Measurements from ENCODE around the gene ORAI2.
"Not testable (repeated sequence)": the region's sequence is repeated elsewhere in the genome, so short reads cannot be mapped to it uniquely, and the experiment has no call there.

ORAI2 gene

DNA sequence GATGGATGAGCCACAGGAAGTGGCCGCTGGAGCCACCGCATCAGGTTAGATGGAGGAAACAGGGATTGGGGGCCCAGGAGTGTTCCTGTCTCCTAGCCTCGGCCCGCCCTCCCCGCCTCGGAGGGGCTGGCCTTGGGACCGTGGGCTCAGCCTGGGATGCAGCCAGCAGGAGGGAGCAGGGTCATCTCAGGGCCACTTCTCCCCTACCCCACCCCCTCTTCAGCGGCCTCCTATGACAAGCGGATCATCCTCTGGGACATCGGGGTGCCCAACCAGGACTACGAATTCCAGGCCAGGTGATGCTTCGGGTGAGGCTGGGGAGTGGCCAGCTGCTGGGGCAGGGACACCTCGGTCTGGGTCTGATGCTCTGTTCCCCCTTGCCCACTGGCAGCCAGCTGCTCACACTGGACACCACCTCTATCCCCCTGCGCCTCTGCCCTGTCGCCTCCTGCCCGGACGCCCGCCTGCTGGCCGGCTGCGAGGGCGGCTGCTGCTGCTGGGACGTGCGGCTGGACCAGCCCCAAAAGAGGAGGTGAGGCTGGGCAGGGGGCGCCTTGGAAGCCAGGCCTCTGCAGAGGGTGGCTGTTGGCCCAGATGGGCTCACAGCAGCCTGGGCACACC, 36.1 kb downstream of the ORAI2 start:
- no peak for DNase-seq (ENCODE audit: low read depth, low spot score)

DNA sequence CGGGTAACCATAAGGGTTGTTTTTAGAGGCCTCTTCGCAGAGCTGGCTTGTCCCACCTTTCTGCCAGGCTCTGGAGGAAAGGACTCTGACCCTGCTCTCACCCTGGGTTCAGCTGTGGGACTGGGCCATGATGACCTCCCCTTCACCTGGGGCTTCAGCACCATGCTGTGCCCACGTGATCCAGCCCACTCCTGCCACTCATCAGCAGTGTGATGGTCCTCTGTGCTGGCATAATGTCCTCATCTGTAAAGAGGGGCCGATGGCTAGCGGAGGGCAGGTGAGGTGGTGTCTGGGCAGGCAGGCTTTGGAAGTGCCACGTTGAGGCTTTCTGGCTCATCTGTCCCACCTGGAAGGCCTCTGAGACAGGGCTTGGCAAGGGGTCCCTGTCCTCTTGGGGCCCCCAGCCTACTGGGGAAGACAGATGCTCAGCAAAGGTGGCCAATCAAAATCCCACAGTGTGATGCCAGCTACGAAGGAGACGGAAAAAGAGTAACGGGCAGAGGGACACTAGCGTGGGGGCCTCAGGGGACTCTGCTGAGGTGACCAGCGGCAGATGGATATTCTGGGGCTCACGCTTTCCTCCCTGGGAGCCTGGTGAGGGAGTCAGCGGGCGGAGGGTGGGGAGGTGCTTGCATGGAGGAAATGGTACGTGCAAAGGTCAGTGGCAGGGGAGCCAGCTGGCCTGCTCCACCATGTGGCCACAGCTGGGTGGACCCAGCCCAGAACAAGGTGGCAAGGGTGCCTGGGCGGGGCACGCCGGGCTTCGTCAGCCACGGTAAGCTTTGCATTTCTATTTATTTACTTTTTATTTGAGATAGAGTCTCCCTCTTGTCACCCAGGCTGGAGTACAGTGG, 36.8 kb downstream of the ORAI2 start:
- DNase-seq (ENCODE audit: low read depth, low spot score), result no peak

DNA sequence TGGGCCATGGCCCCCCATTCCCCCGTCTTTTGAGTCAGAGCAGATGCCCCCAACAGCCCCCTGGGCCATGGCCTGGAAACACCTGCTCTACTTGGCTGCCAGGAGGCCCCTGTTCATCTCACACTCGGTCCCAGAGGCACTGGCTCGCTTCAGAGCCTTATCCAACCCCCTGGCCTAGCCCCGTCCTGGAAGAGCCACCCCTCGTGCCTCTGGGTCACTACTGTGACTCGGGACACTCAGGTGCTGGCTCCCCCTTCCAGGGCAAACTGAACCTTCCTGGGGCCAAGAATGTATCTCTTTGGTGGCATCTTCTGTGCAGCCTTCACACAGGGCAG, 38.4 kb downstream of the ORAI2 start:
- DNase-seq (ENCODE audit: low read depth, low spot score), result no peak

DNA sequence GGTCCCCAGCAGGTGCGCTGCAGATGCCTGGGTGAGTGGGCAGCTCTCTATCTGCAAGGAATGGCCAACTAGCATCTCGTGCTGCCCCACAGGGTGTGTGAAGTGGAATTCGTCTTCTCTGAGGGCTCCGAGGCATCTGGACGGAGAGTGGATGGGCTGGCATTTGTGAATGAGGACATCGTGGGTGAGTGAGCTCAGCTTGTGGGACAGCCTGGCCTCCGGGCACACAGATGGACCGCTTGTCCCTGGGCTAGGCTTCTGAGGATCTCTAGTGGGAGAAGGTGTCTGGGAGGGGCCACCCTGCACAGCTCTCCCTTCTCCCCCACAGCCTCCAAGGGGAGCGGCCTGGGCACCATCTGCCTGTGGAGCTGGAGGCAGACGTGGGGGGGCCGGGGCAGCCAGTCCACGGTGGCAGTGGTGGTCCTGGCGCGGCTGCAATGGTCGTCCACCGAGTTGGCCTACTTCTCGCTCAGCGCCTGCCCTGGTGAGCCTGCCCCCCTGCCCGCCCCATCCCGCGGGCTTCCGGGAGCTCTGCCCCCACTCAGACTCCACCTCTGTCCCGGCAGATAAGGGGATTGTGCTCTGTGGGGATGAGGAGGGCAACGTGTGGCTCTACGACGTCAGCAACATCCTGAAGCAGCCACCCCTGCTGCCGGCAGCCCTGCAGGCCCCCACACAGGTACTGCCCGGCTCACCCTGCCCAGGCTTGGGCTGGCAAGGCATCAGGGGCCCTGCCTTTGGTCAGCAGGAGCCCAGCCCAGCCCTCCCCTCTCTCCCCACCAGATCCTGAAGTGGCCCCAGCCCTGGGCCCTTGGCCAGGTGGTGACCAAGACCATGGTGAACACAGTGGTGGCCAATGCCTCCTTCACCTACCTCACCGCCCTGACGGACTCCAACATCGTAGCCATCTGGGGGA, 39.0 kb downstream of the ORAI2 start:
- DNase-seq (ENCODE audit: low read depth, low spot score), result no peak

DNA sequence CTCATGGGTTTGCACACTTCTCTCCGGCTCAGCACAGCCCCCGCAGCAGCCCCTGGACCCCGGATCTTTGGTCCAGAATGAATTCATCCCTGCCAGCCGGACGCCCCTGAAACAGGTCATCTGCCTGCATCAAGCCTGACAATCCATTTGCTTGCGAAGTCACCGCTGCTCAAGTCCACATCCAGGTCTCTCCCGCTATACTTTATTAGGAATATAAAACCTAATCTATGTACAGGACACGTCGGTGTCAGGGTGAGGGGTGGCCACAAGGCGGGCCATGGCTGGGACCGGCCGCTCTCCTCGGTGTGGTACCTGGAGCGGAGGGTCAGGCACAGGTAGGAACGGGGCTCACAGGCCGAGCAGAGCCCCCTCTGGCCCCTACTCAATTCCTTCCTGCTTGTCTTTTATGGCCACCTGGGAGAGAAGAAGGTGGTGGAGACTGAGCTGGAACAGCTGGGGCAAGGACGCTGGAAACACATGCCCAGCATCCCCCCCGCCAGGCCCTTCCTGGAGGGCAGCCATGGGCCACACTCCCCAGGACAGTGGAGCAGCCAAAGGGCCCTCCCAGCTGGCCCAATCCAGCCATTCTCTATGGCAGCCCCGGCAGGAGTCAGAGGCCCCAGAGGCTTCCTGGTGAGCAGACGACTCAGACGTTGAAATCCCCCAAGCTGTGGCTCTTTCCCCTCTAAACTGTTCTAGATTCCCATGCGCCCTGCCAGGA, 40.1 kb downstream of the ORAI2 start:
- no peak for DNase-seq (ENCODE audit: low read depth, low spot score)

DNA sequence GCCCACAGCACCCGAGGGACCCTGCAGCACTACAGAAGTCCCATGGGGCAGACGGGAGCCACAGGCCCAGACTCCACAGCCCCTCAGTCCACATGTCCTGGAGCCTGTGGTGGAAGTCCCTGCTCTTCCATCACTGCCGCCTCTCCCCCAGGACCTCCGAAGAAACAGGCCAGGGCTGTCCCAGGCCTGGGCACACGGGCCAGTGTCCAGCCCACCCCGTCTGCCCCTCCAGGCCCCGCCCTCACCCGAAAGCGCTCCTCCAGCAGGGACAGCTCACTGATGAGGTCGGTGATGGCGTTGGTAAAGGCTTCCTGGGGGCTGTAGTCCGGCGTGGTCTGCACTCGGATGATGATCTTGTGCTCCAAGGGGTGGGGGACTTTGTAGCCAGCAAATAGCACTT, 40.7 kb downstream of the ORAI2 start:
- DNase-seq (ENCODE audit: low read depth, low spot score), result not testable (repeated sequence)

DNA sequence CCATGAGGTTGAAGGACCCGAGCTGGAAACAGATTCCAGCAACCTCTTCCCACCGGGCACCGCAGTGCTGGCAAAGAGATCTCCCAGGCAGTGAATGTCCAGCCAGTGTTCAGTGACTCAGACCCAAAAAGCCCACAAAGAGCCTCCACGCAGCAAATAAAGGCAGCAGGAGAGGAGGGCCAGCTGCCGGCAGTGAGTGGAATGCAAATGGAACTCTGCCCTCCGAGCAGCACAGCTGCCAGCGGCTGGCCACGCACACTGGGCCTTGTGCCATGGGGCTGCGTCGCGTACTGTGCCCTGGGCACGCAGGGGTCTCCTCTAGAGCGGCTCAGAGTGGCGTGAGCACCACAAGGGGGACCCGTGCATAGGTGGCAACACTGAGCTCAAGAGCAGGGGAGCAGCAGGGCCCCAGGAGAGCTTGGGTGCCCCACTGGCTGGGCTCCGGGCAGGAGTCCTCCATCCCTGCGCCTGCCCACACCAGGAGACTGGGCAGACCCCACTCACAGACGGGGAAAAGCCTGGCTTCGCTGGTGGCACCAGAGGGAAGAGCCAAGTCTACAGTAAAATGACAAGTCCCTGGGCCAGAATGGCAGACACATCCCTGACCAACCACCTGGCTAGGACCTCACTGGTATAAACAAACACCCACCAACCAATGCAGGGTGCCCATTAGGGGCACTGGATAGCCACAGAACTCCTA, 41.5 kb downstream of the ORAI2 start:
- DNase-seq (ENCODE audit: low read depth, low spot score), result not testable (repeated sequence)

DNA sequence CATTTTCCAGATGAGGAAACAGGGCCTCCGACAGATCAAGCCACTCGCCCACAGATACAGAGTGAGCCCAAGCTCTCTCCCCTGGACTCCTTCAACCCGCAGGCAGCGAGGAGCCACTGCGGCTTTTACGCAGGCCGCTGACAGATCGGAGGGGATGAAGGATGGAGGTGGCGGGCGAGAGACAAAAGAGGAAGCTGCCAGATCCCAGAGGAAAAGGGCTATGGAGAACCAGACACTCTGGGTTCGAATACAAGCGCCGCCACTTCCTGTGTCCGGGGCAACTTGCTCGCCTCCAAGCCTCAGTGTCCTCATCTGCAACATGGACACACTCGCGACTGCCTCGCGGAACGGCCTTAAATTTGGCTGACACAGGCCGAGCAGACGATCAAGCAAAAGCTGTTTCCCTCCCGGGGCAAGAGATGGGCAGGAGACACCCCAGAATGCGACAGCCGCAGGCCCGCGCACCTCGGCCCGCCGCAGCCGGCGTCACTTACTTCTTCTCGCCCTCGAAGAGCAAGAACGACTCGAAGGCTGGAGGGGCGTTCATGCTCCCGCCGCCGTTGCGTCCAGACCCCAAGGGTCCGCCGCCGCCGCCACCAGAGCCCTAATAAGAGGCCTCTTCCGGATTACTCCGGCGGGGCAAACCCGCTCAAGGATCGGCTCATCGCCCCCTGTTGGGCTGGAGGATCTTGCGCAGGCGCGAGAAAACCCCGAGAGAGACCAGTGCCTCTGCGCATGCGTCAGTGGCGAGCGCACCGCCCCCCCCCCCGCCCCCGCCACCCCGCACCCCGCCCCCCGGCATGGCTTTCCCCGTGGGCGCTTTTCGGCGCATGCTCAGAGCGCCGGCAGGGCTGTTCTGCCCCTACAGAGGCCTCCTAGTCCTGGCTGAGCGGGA, 45.2 kb downstream of the ORAI2 start, which contains the start of gene POLR2J:
Gene POLR2J, minus strand, starts transcription at position 609 of the 895 bp plus-strand sequence. Its CDS starts 62 bp downstream, at position 547.
- not testable (repeated sequence) for DNase-seq (ENCODE audit: low read depth, low spot score)

DNA sequence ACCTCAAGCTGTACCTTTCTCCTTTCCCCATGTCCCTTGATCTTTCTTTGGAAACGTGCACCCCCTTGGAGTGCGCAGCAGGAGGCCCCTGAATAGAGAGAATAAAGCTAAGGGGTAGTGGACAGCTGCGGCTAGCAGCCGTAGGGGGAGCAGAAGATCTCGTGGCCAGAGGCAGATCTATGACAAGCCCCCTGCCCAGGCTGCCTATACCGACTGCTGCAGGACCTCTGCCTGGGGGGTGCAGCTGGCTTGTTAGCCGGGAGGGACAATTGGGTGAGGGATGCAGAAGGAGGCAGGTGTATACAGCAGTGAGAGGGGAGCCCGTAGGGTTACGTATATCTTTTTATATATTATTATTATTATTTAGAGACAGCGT, 45.8 kb downstream of the ORAI2 start:
- DNase-seq (ENCODE audit: low read depth, low spot score), result not testable (repeated sequence)

DNA sequence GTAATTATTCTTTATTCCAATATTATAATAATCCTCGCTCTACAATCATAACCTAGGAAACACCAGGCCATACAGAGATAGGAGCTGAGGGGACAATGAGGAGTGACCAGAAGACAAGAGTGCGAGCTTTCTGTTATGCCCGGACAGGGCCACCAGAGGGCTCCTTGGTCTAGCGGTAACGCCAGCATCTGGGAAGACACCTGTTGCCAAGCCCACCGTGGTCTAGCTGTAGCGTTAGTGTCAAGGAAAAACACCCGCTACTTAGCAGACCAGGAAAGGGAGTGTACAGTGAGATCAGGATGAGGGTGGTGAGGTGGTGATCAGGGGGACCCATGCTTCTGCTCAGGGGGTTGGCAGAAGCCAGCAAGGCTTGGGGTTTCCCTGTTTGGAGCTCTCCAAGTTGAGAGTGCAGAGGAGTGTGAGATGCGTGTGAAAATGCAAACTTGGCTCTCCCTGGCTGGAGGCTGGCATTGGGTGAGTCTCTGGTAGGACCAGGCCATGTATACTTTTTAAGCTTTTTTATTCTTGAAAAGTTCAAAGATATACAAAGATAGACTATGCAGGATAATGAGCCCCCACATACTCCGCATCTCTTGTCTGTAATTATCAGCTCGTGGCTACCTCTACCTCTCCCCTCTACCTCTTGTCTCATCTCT, 46.7 kb downstream of the ORAI2 start:
- not testable (repeated sequence) for DNase-seq (ENCODE audit: low read depth, low spot score)

DNA sequence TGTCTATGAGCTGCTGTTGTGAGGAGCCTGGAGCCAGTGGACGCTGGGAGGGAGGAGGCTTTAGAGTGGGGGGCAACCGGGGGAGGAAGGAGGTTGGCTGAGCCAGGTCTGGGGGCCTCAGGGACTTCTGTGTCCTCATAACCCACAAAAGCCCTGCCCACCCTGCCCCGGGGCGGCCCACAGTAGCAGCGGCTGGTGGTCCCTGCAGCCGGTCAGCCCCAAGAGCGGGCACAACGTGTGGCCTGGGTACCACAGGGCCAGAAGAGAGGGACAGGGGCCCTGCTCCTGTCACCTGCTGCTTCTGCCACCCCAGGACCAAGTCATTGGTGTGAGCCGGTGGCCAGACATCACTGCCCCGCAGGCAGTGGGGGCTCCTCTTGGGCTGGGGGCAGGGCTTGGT, 48.6 kb downstream of the ORAI2 start:
- not testable (repeated sequence) for DNase-seq (ENCODE audit: low read depth, low spot score)

DNA sequence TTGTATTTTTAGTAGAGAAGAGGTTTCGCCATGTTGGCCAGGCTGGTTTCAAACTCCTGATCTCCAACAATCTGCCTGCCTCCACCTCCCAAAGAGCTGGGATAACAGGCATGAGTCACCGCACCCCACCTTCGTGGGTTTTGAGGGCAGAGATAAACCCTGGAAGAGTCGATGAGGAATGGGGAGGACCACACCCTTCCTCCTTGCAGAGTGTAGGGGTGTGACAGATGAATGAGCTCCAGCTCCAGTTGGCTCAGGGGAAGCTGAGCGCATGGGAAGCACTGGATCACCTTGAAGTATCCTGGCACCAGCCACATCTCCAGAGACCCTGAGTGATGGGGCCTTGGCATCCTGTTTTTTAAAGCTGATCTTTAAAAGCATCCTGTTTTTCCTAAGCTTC, 50.9 kb downstream of the ORAI2 start:
- not testable (repeated sequence) for DNase-seq (ENCODE audit: low read depth, low spot score)

DNA sequence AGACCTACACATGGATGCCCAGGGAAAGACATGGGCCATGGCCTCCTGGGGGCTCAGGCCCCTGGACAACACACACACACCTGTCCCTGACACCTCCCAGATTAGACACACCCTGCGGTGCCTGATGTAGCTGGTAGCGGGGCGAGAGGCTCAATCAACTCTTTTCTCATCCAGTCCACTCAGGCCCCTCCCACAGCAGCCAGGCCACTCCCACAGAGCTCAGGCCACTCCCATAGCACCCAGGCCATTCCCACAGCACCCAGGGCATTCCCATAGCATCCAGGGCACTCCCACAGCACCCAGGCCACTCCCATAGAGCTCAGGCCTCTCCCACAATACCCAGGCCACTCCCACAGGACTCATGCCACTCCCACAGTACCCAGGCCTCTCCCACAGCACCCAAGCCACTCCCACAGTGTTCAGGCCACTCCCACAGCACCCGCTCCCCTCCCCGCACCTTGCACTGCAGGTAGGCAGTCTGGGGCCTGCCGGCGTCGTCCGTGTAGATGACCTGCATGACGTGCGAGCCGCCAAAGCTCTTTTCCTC, 57.2 kb downstream of the ORAI2 start:
- not testable (repeated sequence) for DNase-seq (ENCODE audit: low read depth, low spot score)

DNA sequence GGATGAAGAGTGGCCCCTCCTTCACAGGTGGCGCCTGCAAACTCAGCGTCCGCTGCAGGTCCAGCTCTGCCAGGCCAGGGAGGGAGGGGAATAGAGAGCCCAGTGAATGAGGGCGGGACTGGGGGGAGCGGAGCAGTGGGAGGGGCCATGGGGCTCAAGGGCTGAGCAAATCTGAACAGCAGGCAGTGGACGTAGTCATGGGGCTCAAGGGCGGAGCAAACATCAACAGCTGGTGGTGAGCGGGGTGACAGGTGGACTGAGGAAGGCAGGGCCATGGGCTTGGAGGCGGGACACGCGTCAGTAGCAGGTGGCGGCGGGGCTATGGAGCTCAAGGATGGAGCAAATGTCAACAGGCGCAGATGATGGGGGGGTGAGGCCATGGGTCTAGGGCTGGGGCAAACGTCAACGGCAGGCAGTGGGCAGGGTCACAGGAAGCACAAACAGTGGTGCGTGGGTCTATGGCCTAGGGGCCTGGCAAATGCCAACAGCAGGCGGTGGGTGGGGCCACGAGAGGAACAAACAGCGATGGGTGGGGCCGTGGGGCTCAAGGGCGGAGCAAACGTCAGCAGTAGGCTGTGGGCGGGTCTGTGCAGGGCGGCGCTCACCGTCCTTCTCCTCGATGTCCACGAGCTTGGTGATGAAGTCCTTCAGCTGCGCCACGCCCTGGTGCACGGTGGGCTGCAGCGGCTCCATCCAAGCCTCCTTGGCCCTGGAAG, 60.0 kb downstream of the ORAI2 start:
- DNase-seq (ENCODE audit: low read depth, low spot score), result not testable (repeated sequence)

DNA sequence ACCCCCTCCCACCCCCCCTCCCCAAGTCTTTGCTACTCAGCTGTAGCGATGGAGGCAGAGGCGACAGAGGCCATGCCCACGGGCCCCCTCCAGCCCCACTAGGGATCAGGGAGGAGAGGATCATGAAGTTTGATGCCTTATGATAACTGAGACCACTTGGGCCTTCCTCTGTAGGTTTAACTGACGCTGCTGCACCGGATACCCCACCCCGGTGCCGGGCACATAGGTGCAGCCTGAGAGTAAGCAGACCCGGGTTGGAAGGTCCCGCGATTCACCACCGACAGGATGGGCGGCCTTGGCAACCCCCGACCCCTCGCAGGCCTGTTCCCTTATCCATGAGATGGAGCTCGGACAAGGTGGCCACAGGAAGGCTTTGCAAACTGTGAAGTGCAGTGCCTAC, 60.7 kb downstream of the ORAI2 start:
- DNase-seq (ENCODE audit: low read depth, low spot score), result not testable (repeated sequence)

DNA sequence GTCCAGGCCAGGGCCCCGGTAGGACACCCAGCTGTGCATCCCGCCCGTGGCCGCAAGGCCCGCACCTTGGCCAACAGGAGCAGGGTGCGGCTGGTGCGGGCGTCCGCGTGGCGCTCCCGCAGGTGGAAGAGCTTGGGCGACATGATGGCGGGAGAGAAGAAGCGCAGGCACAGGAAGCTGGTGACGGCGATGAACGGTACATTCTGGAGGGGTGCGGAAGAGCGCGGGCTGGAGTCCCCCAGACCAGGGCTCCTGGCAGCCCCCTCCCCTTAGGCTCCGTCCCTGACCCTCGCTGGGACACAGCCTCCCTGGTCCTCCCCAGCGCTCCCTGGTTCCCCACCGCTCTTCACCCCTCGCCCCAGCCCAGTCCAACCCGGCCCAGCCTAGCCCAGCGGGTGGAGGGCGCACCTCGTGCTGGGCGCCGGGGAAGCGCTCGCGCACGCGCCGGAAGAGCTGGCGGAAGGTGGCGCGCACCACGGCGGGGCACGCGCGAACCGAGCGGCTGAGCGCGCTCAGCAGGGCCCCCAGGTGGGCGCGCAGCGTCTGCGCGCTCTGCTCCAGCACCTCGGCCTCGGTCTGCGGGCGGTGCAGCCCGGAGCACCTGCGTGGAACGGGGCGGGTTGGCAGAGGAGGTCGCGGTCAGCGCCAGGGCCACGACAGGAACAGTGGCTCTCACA, 61.2 kb downstream of the ORAI2 start:
- not testable (repeated sequence) for DNase-seq (ENCODE audit: low read depth, low spot score)

DNA sequence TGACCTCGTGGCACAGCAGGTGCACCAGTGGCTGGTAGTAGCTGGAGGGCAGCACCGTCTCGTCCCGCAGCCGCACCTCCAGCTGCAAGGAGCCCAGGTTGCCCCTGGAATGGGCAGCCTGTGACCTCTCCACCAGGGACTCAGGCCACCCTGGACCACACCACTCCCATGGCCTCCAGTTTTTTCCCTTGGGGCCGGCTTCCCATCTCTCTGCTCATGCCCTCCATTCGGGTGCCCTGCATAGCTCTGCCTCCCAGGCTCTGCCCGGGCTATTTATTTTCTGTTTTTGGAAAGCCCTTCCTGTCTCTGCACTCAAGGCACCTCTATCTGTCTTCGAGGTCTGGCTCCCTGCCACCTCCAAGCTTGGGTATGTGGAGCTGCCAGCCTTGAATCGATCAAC, 63.5 kb downstream of the ORAI2 start:
- DNase-seq (ENCODE audit: low read depth, low spot score), result not testable (repeated sequence)

DNA sequence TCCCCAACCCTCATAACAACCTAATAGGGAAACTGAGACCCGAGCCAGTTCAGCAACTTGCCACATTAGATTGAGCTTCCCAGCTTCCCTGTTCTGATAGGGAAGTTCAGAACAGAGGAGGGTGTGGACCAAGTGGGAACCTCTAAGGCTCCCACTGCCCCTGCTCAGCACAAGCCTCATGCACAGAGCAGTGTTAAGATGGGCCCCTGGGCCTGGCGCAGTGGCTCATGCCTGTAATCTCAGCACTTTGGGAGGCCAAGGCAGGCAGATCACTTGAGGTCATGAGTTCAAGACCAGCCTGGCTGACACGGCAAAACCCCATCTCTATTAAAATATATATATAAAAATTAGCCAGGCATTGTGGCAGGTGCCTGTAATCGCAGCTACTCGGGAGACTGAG, 63.9 kb downstream of the ORAI2 start:
- not testable (repeated sequence) for DNase-seq (ENCODE audit: low read depth, low spot score)
